ENCODE results near the gene KCNT1. TPM values are rescaled to one million over a fixed set of nuclear protein-coding genes. Genes with fewer than 3 reads are reported as not detected.

Gene KCNT1
- total RNA-seq, 2 experiments from 2014 or later: not detected

DNA sequence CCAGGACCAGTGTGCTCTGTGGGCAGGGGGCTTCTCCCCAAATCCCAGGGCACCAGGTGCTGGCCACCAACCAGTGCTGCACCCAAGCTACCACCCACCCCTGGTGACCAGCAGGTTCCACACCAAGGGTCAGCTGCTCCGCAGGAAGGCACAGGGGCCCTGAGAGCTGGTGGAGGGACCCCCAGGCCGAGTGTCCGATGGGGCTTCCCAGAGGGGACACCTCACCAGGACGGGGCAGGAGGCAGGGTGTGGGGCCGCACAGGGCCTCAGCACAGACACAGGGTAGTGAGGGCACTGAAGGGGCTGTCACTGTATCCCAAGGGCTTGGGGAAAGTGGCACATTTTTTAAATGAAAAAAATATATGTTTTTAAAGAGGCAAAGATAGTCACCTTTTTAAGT, 20.8 kb upstream of the KCNT1 start:
- no peaks in the 10 kb centered on the region for H3K36me3 Mint-ChIP-seq (ENCODE audit: low read depth)
- DNase-seq: no peak

DNA sequence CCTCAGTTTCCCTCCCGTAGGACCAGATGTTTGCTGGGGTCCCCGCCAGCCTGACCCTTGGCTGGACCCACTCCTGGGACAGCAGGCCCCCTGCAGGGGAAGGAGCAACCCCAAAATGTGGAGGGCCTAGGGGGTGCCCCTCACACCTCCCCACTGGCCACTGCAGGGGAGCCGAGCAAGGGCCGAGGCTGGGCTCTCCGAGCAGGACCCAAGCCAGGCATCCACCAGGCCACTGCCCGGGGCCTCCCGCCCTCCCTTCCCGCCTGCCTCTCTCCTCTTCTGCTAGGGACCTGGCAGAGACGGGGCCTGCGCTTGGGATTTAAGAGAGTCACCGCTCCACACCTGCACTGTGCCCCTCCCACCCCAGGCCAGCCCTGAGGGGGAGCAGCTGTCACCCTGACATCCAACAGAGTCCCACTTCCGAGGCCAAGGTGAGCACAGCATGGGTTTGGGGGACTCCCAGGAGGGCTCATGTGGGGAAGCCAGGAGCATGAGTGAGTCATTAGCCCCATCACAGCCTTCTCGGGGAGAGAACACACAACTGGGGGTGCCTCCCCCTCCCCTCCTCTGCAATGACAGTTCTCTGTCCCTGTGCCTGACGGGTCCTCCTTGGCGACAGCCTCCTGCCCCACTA, 18.5 kb upstream of the KCNT1 start:
- TF ChIP-seq, protein P1, sequence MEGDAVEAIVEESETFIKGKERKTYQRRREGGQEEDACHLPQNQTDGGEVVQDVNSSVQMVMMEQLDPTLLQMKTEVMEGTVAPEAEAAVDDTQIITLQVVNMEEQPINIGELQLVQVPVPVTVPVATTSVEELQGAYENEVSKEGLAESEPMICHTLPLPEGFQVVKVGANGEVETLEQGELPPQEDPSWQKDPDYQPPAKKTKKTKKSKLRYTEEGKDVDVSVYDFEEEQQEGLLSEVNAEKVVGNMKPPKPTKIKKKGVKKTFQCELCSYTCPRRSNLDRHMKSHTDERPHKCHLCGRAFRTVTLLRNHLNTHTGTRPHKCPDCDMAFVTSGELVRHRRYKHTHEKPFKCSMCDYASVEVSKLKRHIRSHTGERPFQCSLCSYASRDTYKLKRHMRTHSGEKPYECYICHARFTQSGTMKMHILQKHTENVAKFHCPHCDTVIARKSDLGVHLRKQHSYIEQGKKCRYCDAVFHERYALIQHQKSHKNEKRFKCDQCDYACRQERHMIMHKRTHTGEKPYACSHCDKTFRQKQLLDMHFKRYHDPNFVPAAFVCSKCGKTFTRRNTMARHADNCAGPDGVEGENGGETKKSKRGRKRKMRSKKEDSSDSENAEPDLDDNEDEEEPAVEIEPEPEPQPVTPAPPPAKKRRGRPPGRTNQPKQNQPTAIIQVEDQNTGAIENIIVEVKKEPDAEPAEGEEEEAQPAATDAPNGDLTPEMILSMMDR (IDR thresholded peaks at IDR 0.05): no peak
- Mint-ChIP-seq H3K4me1 (ENCODE audit: low read depth) (no peaks in the 10 kb centered on the region), H3K27me3 (peaks cover 3% of the 10 kb centered on the region), H3K4me3 (no peak overlapping the region), H3K27ac (no peak overlapping the region), H3K9me3 (no peaks in the 10 kb centered on the region), H3K36me3 (ENCODE audit: low read depth) (no peaks in the 10 kb centered on the region)
- intact Hi-C loops (cut with micrococcal nuclease): no loop called here
- ChIA-PET POLR2A (no interaction called here), CTCF (no interaction called here)
- no peak for DNase-seq
- no peak for ATAC-seq

More for the DNA sequence above, 20.8 kb upstream of the KCNT1 start:
- TF ChIP-seq, protein P1 (IDR thresholded peaks at IDR 0.05): no peak
- ChIA-PET CTCF (no interaction called here), POLR2A (no interaction called here)
- intact Hi-C loops (cut with micrococcal nuclease): no loop called here
- H3K9me3 Mint-ChIP-seq: no peaks in the 10 kb centered on the region
- H3K27ac Mint-ChIP-seq: no peak overlapping the region
- ATAC-seq: no peak
- H3K4me1 Mint-ChIP-seq (ENCODE audit: low read depth): no peaks in the 10 kb centered on the region
- H3K27me3 Mint-ChIP-seq: peaks cover 3% of the 10 kb centered on the region
- H3K4me3 Mint-ChIP-seq: no peak overlapping the region

DNA sequence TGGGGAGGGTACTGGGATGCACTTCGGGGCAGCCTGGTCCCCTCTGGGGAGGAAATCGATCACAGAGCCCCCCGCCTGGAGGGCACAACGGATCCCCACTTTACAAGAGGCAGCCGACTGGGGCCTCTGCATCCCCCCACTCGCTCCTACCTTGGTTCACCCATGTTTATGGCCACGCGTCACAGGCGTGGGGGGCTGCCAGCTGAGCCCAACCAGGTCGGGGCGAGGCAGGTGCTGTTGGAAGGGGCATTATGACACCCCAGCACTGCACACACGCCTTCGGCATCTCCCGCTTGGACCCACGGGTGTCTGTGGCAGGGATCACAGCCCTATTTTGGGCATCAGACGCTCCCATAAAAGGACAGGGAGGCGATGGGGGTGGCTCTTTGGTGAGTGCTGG, 17.3 kb upstream of the KCNT1 start:
- H3K27me3 Mint-ChIP-seq: peaks cover 3% of the 10 kb centered on the region
- intact Hi-C loops (cut with micrococcal nuclease): no loop called here
- no peaks in the 10 kb centered on the region for H3K4me1 Mint-ChIP-seq (ENCODE audit: low read depth)
- H3K27ac Mint-ChIP-seq: no peak overlapping the region
- ChIA-PET CTCF (no interaction called here), POLR2A (no interaction called here)
- no peaks in the 10 kb centered on the region for H3K9me3 Mint-ChIP-seq
- H3K36me3 Mint-ChIP-seq (ENCODE audit: low read depth): no peaks in the 10 kb centered on the region
- DNase-seq (no peak), ATAC-seq (no peak)
- H3K4me3 Mint-ChIP-seq: no peak overlapping the region
- TF ChIP-seq, protein P1 (IDR thresholded peaks at IDR 0.05): no peak

DNA sequence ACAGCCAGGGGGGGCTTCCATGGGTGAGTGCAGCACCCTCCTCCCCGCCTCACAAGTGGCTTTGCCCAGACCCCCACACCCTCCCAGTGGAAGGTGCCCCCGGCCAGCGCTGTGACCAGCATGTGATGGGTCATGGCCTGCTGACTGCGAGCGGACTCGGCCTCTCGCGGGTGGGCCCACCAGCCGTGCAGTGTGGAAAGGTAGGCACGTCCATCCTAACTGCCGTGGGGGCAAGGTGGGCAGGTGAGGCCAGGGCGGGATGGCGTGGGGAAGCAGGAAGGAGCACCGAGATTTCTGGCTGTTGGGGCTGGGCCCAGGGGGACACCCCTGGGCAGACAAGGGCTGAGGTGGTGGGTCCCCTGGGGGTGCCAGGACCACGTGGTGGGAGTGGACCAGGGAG, 14.8 kb upstream of the KCNT1 start:
- Mint-ChIP-seq H3K4me3 (no peak overlapping the region), H3K9me3 (no peaks in the 10 kb centered on the region), H3K36me3 (ENCODE audit: low read depth) (no peaks in the 10 kb centered on the region), H3K4me1 (ENCODE audit: low read depth) (no peaks in the 10 kb centered on the region), H3K27me3 (peaks cover 3% of the 10 kb centered on the region), H3K27ac (no peak overlapping the region)
- TF ChIP-seq, protein P1 (IDR thresholded peaks at IDR 0.05): no peak
- POLR2A ChIA-PET: no interaction called here
- CTCF ChIA-PET: no interaction called here
- ATAC-seq (no peak), DNase-seq (no peak)
- intact Hi-C loops (cut with micrococcal nuclease): no loop called here

DNA sequence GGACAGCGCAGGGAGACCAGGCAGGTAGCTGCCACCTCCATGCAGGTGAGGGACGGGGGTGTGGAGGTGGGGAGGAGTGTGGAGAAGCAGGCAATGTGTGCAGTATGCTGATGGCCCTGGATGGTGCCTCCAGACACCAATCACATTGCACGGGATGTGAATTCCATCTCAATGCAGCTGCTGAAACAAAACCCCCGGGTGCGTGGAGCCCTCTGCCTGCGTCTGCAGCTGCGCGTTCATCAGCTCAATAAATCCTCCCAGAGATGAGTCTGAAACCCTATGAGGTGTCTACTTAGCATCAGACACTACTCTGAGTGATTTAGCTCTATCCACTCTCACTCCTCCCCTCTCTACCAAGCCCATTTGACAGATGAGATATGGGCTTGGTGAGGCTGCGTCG, 13.0 kb upstream of the KCNT1 start:
- ChIA-PET CTCF (no interaction called here), POLR2A (no interaction called here)
- no peaks in the 10 kb centered on the region for H3K4me1 Mint-ChIP-seq (ENCODE audit: low read depth)
- H3K36me3 Mint-ChIP-seq (ENCODE audit: low read depth): no peaks in the 10 kb centered on the region
- DNase-seq (no peak), ATAC-seq (no peak)
- H3K4me3 Mint-ChIP-seq: no peak overlapping the region
- TF ChIP-seq, protein P1 (IDR thresholded peaks at IDR 0.05): no peak
- no peak overlapping the region for H3K27ac Mint-ChIP-seq
- peaks cover 1% of the 10 kb centered on the region for H3K27me3 Mint-ChIP-seq
- intact Hi-C loops (cut with micrococcal nuclease): no loop called here
- H3K9me3 Mint-ChIP-seq: no peaks in the 10 kb centered on the region
